ENCODE results near the gene HSPA4.

The HSPA4 gene

GRCh38 chr5:133062276-133062675 is 10.5 kb downstream of the HSPA4 start:
- no peak for TF ChIP-seq CTCF (IDR thresholded peaks at IDR 0.05; ENCODE audit: control insufficient read depth, insufficient read depth, low read depth, low read length, missing control alignments)
- no peak for DNase-seq (ENCODE audit: low read depth)
- H3K4me3 ChIP-seq (ENCODE audit: control insufficient read depth, low read depth, low read length) = no peak overlapping the region

GRCh38 chr5:133063965-133064364 is 12.2 kb downstream of the HSPA4 start:
- H3K4me3 ChIP-seq (ENCODE audit: control insufficient read depth, low read depth, low read length) = no peak overlapping the region
- no peak for TF ChIP-seq CTCF (IDR thresholded peaks at IDR 0.05; ENCODE audit: control insufficient read depth, insufficient read depth, low read depth, low read length, missing control alignments)
- no peak for DNase-seq (ENCODE audit: low read depth)

GRCh38 chr5:133065471-133065870 is 13.7 kb downstream of the HSPA4 start:
- no peak for DNase-seq (ENCODE audit: low read depth)
- no peak for TF ChIP-seq CTCF (IDR thresholded peaks at IDR 0.05; ENCODE audit: control insufficient read depth, insufficient read depth, low read depth, low read length, missing control alignments)
- no peak overlapping the region for H3K4me3 ChIP-seq (ENCODE audit: control insufficient read depth, low read depth, low read length)

GRCh38 chr5:133066045-133066444 is 14.2 kb downstream of the HSPA4 start:
- no peak for DNase-seq (ENCODE audit: low read depth)
- TF ChIP-seq CTCF (IDR thresholded peaks at IDR 0.05; ENCODE audit: control insufficient read depth, insufficient read depth, low read depth, low read length, missing control alignments) = no peak

GRCh38 chr5:133072021-133072420 is 20.2 kb downstream of the HSPA4 start:
- H3K4me3 ChIP-seq (ENCODE audit: control insufficient read depth, low read depth, low read length) = no peak overlapping the region
- TF ChIP-seq CTCF (IDR thresholded peaks at IDR 0.05; ENCODE audit: control insufficient read depth, insufficient read depth, low read depth, low read length, missing control alignments) = no peak
- DNase-seq (ENCODE audit: low read depth) = no peak

More at GRCh38 chr5:133066045-133066444, 14.2 kb downstream of the HSPA4 start:
- no peak overlapping the region for H3K4me3 ChIP-seq (ENCODE audit: control insufficient read depth, low read depth, low read length)

GRCh38 chr5:133075572-133076536 is 24.0 kb downstream of the HSPA4 start:
- no peak for TF ChIP-seq CTCF (IDR thresholded peaks at IDR 0.05; ENCODE audit: control insufficient read depth, insufficient read depth, low read depth, low read length, missing control alignments)
- DNase-seq (ENCODE audit: low read depth) = peak; percentile 27
- H3K4me3 ChIP-seq (ENCODE audit: control insufficient read depth, low read depth, low read length) = no peak overlapping the region
